HepG2 (cell line): ENCODE measurements around the gene DMXL2. TPM values are rescaled to one million over a fixed set of nuclear protein-coding genes. Genes with fewer than 3 reads are reported as not detected.

Experiments
- ATAC-seq: fragments of 200-7000 bp; cut with Tn5 transposase; 3 replicates; pipeline ENCODE4 v1.9.1; 2020; ENCODE audit warnings: mild to moderate bottlenecking, moderate library complexity
- BruUV-seq: library from RNA; stranded (reverse); fragments of 400-500 nt; replicated peaks from 2 replicates; lab custom pipeline; 2021; lab: Mats Ljungman, UMichigan
- CTCF ChIA-PET: fragments of 300-600 bp; formaldehyde crosslinking; extraction: SDS; loops from one replicate; lab custom pipeline; 2021; ENCODE audit warnings: low total read pairs, inconsistent platforms, low intra/inter-chr PET ratio; lab: Yijun Ruan, JAX
- POLR2A ChIA-PET: fragments of 350-600 bp; sonication (Branson Sonifier 250); formaldehyde crosslinking; loops from one replicate; lab custom pipeline; 2020; ENCODE audit warnings: antibody characterized with exemption, inconsistent platforms; lab: Yijun Ruan, JAX
- DNase-seq: peaks from one replicate; pipeline ENCODE4 v3.0.0-alpha.2; 2015; ENCODE audit warnings: low spot score
- FAIRE-seq: peaks from 3 replicates; lab custom pipeline; 2011; peaks lifted over from hg19 to GRCh38; lab: Jason Lieb, UNC
- H2AFZ ChIP-seq: one replicate; pipeline ENCODE4 v1.6.1; 2011; ENCODE audit warnings: low read length, inconsistent platforms
- H3K27ac ChIP-seq: fragments of 300-600 bp; 3 replicates; pipeline ENCODE4 v1.8.0; 2011; ENCODE audit warnings: mixed run types, mild to moderate bottlenecking, mixed read lengths, low read length, inconsistent platforms; ENCODE audit not compliant: insufficient read depth; ENCODE audit errors: extremely low read length
- H3K27me3 ChIP-seq, 2 experiments: fragments of 200-600 bp in 1 of 2; 2 replicates in 1 of 2; 3 replicates in 1 of 2; pipeline versions ENCODE4 v1.6.0 to v1.8.0; 2011; ENCODE audit warnings: low read length in 2 of 2, mild to moderate bottlenecking in 2 of 2, moderate library complexity in 2 of 2, inconsistent platforms in 1 of 2; ENCODE audit not compliant: insufficient read depth in 2 of 2, control insufficient read depth in 1 of 2
- H3K36me3 ChIP-seq, 2 experiments: fragments of 200-600 bp in 1 of 2; replicated peaks in 1 of 2; 2 replicates in 1 of 2; 3 replicates in 1 of 2; pipeline versions ENCODE4 v1.5.1 to v1.8.0; 2011; ENCODE audit warnings: low read length in 2 of 2, inconsistent platforms in 1 of 2; ENCODE audit not compliant: insufficient read depth in 2 of 2, control insufficient read depth in 1 of 2
- H3K4me1 ChIP-seq: 2 replicates; pipeline ENCODE4 v1.5.1; 2012; ENCODE audit warnings: low read length, inconsistent platforms; ENCODE audit not compliant: insufficient read depth
- H3K4me2 ChIP-seq: 2 replicates; pipeline ENCODE4 v1.6.0; 2011; ENCODE audit warnings: low read depth, low read length, inconsistent platforms
- H3K4me3 ChIP-seq, 3 experiments: fragments of 200-600 bp in 1 of 3; sonication (generic), shearing (Covaris generic) in 1 of 3; replicated peaks in 1 of 3; 2 replicates each; pipeline ENCODE4 v1.5.1; 2011 to 2016; ENCODE audit warnings: low read length in 3 of 3, inconsistent platforms in 2 of 3, low read depth in 2 of 3, mild to moderate bottlenecking in 2 of 3, control low read depth in 1 of 3, mixed read lengths in 1 of 3; ENCODE audit not compliant: insufficient read depth in 1 of 3
- H3K79me2 ChIP-seq: one replicate; pipeline ENCODE4 v1.6.1; 2011; ENCODE audit warnings: low read length, inconsistent platforms; ENCODE audit not compliant: insufficient read depth
- H3K9ac ChIP-seq: 2 replicates; pipeline ENCODE4 v1.6.0; 2011; ENCODE audit warnings: mild to moderate bottlenecking, low read depth, low read length, inconsistent platforms; ENCODE audit not compliant: insufficient read depth
- H3K9me3 ChIP-seq: 2 replicates; pipeline ENCODE4 v1.5.1; 2012; ENCODE audit warnings: mild to moderate bottlenecking, low read length
- H4K20me1 ChIP-seq: 2 replicates; pipeline ENCODE4 v1.6.0; 2011; ENCODE audit warnings: inconsistent platforms, mild to moderate bottlenecking, low read length, moderate library complexity; ENCODE audit not compliant: insufficient read depth
- ARHGAP35 ChIP-seq: sonication (generic); formaldehyde crosslinking; IDR thresholded peaks from 2 replicates; pipeline ENCODE4 v1.9.0; 2022; ENCODE audit warnings: mild to moderate bottlenecking, inconsistent platforms, moderate library complexity, missing genetic modification reagents, borderline replicate concordance
- CCDC6 ChIP-seq: sonication (generic); formaldehyde crosslinking; IDR thresholded peaks from 2 replicates; pipeline ENCODE4 v1.8.1; 2022; ENCODE audit warnings: mild to moderate bottlenecking, missing genetic modification reagents, moderate library complexity
- HHEX ChIP-seq: IDR thresholded peaks from 2 replicates; pipeline ENCODE4 v1.6.1; 2016; ENCODE audit warnings: control low read depth
- HNF4A ChIP-seq: sonication (generic); formaldehyde crosslinking; IDR thresholded peaks from 2 replicates; pipeline ENCODE4 v1.4.0; 2020; ENCODE audit warnings: missing genetic modification reagents
- KLF12 ChIP-seq: sonication (generic); formaldehyde crosslinking; IDR thresholded peaks from 2 replicates; pipeline ENCODE4 v1.4.0; 2020; ENCODE audit warnings: missing genetic modification reagents, borderline replicate concordance
- PAF1 ChIP-seq: IDR thresholded peaks from 2 replicates; pipeline ENCODE4 v1.6.1; 2016; ENCODE audit warnings: missing genetic modification reagents, missing compliant biosample characterization
- TAF15 ChIP-seq: fragments of 200-400 bp; formaldehyde crosslinking; IDR thresholded peaks from one replicate; pipeline ENCODE4 v1.6.1; 2018; ENCODE audit warnings: mild to moderate bottlenecking, low read depth, low read length; ENCODE audit not compliant: poor library complexity, severe bottlenecking
- TEAD2 ChIP-seq: sonication (generic); formaldehyde crosslinking; IDR thresholded peaks from 2 replicates; pipeline ENCODE4 v1.9.0; 2021; ENCODE audit warnings: missing genetic modification reagents
- THAP11 ChIP-seq: IDR thresholded peaks from 2 replicates; pipeline ENCODE4 v1.6.1; 2016; ENCODE audit warnings: missing biosample characterization, missing genetic modification reagents
- ZBTB20 ChIP-seq: sonication (generic); formaldehyde crosslinking; IDR thresholded peaks from 2 replicates; pipeline ENCODE4 v1.8.1; 2023; ENCODE audit warnings: missing genetic modification reagents, low read depth, mild to moderate bottlenecking, borderline replicate concordance
- ZBTB37 ChIP-seq: sonication (generic); formaldehyde crosslinking; IDR thresholded peaks from 2 replicates; pipeline ENCODE4 v1.4.0; 2020; ENCODE audit warnings: mild to moderate bottlenecking, missing genetic modification reagents
- ZNF225 ChIP-seq: sonication (generic); formaldehyde crosslinking; IDR thresholded peaks from 2 replicates; pipeline ENCODE4 v1.4.0; 2020; ENCODE audit warnings: mild to moderate bottlenecking, missing genetic modification reagents
- ZNF331 ChIP-seq: sonication (generic); formaldehyde crosslinking; IDR thresholded peaks from 2 replicates; pipeline ENCODE4 v1.4.0; 2020; ENCODE audit warnings: missing genetic modification reagents
- ZNF737 ChIP-seq: sonication (generic); formaldehyde crosslinking; IDR thresholded peaks from 2 replicates; pipeline ENCODE4 v1.5.0; 2020; ENCODE audit warnings: missing genetic modification reagents, mild to moderate bottlenecking, borderline replicate concordance
- ZNF879 ChIP-seq: sonication (generic); formaldehyde crosslinking; IDR thresholded peaks from 2 replicates; pipeline ENCODE4 v1.8.1; 2023; ENCODE audit warnings: missing genetic modification reagents
- WGBS: methylation state at CpG from one replicate; pipeline ENCODE4 v1.1.6; 2017; ENCODE audit warnings: low lambda C conversion rate; 5-methylcytosine and 5-hydroxymethylcytosine counted together
- in situ Hi-C: cut with HindIII; loops from 2 replicates; pipeline ENCODE4 v1.10.0; 2017; ENCODE audit warnings: low pct_unique_long_range_greater_than_20kb; ENCODE audit not compliant: extremely low pct_ligation_motif_present
- intact Hi-C: fragments of 100-400 bp; cut with micrococcal nuclease; formaldehyde crosslinking; loops from one replicate; pipeline ENCODE4 v1.10.0; 2022; ENCODE audit not compliant: unreplicated experiment
- polyA plus RNA-seq, 8 experiments: library from polyadenylated mRNA; depleted of rRNA in 3 of 8; stranded (reverse) in 7 of 8; unstranded in 1 of 8; fragments of >200 nt; fragmentation: Illumina TruSeq in 4 of 8; extraction: Trizol in 4 of 8; gene quantifications; 2 replicates each; pipeline versions ENCODE4 v1.2.1 to v1.2.3, GENCODE V29; 2011 to 2016; ENCODE audit warnings: low read depth in 4 of 8, missing spikeins in 1 of 8, mixed read lengths in 1 of 8; ENCODE audit not compliant: insufficient read depth in 1 of 8
- total RNA-seq, 5 experiments: library from RNA; depleted of rRNA; stranded (reverse); fragments of >200 nt; fragmentation: Illumina TruSeq; extraction: Trizol; gene quantifications; 2 replicates each; pipeline ENCODE4 v1.2.3, GENCODE V29; 2016; ENCODE audit warnings: low read depth in 1 of 5
- TF ChIP-seq, protein P1 (sequence below): sonication (generic); formaldehyde crosslinking; IDR thresholded peaks from 2 replicates; pipeline ENCODE4 v1.9.0; 2022; ENCODE audit warnings: missing genetic modification reagents, mild to moderate bottlenecking, borderline replicate concordance
- TF ChIP-seq, protein P2 (sequence below): IDR thresholded peaks from 2 replicates; pipeline ENCODE4 v1.6.1; 2012; ENCODE audit warnings: low read depth, low read length, improper control_type of control experiment

DMXL2 gene
- total and polyA plus RNA-seq, 2 of the 13 experiments (the other 11 are each of a cell fraction or from before 2014, with no cell fraction given), result 11.6 to 15.3 TPM

- no peak overlapping the region for H3K4me2 ChIP-seq
- H3K9me3 ChIP-seq, result no peaks in the 10 kb centered on the region
- no peaks in the 10 kb centered on the region for H3K36me3 ChIP-seq
- TF ChIP-seq TEAD2 (CRISPR knock-in tag), result no peak
- no peak for TF ChIP-seq ZBTB20 (CRISPR knock-in tag)
- TF ChIP-seq KLF12, result no peak
- TF ChIP-seq ZBTB37 (CRISPR knock-in tag), result no peak
- TF ChIP-seq HHEX (CRISPR knock-in tag), result no peak
- no peak for TF ChIP-seq ZNF331
- TF ChIP-seq ZNF737, result no peak
- TF ChIP-seq, protein P1, sequence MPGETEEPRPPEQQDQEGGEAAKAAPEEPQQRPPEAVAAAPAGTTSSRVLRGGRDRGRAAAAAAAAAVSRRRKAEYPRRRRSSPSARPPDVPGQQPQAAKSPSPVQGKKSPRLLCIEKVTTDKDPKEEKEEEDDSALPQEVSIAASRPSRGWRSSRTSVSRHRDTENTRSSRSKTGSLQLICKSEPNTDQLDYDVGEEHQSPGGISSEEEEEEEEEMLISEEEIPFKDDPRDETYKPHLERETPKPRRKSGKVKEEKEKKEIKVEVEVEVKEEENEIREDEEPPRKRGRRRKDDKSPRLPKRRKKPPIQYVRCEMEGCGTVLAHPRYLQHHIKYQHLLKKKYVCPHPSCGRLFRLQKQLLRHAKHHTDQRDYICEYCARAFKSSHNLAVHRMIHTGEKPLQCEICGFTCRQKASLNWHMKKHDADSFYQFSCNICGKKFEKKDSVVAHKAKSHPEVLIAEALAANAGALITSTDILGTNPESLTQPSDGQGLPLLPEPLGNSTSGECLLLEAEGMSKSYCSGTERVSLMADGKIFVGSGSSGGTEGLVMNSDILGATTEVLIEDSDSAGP, result no peak
- no peak for TF ChIP-seq ARHGAP35 (CRISPR knock-in tag)
- no peak for TF ChIP-seq PAF1 (CRISPR knock-in tag)
- TF ChIP-seq THAP11 (CRISPR knock-in tag), result no peak
- no peak for TF ChIP-seq ZNF225
- no peak for TF ChIP-seq TAF15
- TF ChIP-seq ZNF879 (CRISPR knock-in tag), result no peak
- no peak for TF ChIP-seq HNF4A
- no peak for TF ChIP-seq CCDC6 (CRISPR knock-in tag)
- TF ChIP-seq, protein P2, sequence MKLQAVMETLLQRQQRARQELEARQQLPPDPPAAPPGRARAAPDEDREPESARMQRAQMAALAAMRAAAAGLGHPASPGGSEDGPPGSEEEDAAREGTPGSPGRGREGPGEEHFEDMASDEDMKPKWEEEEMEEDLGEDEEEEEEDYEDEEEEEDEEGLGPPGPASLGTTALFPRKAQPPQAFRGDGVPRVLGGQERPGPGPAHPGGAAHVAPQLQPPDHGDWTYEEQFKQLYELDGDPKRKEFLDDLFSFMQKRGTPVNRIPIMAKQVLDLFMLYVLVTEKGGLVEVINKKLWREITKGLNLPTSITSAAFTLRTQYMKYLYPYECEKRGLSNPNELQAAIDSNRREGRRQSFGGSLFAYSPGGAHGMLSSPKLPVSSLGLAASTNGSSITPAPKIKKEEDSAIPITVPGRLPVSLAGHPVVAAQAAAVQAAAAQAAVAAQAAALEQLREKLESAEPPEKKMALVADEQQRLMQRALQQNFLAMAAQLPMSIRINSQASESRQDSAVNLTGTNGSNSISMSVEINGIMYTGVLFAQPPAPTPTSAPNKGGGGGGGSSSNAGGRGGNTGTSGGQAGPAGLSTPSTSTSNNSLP, result no peak
- H3K4me3 ChIP-seq, result no peak overlapping the region
- H3K79me2 ChIP-seq, result no peaks in the 10 kb centered on the region
- H2AFZ ChIP-seq, result no peak overlapping the region
- H4K20me1 ChIP-seq, result no peaks in the 10 kb centered on the region
- no peak overlapping the region for H3K9ac ChIP-seq
- H3K4me1 ChIP-seq, result no peaks in the 10 kb centered on the region
- FAIRE-seq (no peak), DNase-seq (no peak), ATAC-seq (no peak; the same call in 1 of the 3 replicates)
- CTCF ChIA-PET, result no interaction called here
- intact Hi-C loops (no loop called here), in situ Hi-C loops (no loop called here)
- H3K27me3 ChIP-seq, result no peaks in the 10 kb centered on the region
- BruUV-seq, result no TSS peak
- WGBS, result 80% methylated on average over 5 of the region's 5 CpGs
- POLR2A ChIA-PET, result no interaction called here
- H3K27ac ChIP-seq, result no peak overlapping the region
These were observed 61.3 kb downstream of the DMXL2 start for GRCh38 chr15:51561271-51561670.
